IMR-90 (cell line): Measurements from ENCODE around the gene DNMT3B. TPM values are rescaled to one million over a fixed set of nuclear protein-coding genes. Genes with fewer than 3 reads are reported as not detected.

Experiments used
- ATAC-seq: fragments of 200-7000 bp; cut with Tn5 transposase; 2 replicates; pipeline ENCODE4 v1.9.1; 2020; ENCODE audit warnings: low read depth, mild to moderate bottlenecking, moderate library complexity
- BruUV-seq: library from RNA; stranded (reverse); fragments of 400-500 nt; replicated peaks from 2 replicates; lab custom pipeline; 2021; lab: Mats Ljungman, UMichigan
- CTCF ChIA-PET: fragments of 300-600 bp; formaldehyde crosslinking; extraction: SDS; loops from one replicate; lab custom pipeline; 2021; ENCODE audit warnings: antibody characterized with exemption; lab: Yijun Ruan, JAX
- POLR2A ChIA-PET: fragments of 300-600 bp; sonication (Branson Sonifier 250); formaldehyde crosslinking; loops from one replicate; lab custom pipeline; 2022; ENCODE audit warnings: antibody characterized with exemption; ENCODE audit not compliant: unreplicated experiment; lab: Charles Lee
- DNase-seq: peaks from one replicate; pipeline ENCODE4 v3.0.0; 2013
- H2AFZ ChIP-seq: replicated peaks from 2 replicates; pipeline ENCODE3; 2013; ENCODE audit warnings: low read length, mild to moderate bottlenecking; ENCODE audit not compliant: poor library complexity
- H2AK5ac ChIP-seq: 2 replicates; pipeline ENCODE4 v1.6.1; 2013; ENCODE audit warnings: low read depth, low read length, inconsistent platforms
- H2AK9ac ChIP-seq: replicated peaks from 2 replicates; pipeline ENCODE3; 2013; ENCODE audit warnings: mild to moderate bottlenecking, low read depth, low read length, moderate library complexity; ENCODE audit not compliant: poor library complexity
- H2BK120ac ChIP-seq: 2 replicates; pipeline ENCODE4 v1.6.1; 2013; ENCODE audit warnings: low read depth, low read length, inconsistent platforms
- H2BK15ac ChIP-seq: 3 replicates; pipeline ENCODE4 v1.6.1; 2013; ENCODE audit warnings: low read depth, low read length, inconsistent platforms
- H2BK20ac ChIP-seq: 2 replicates; pipeline ENCODE4 v1.6.1; 2013; ENCODE audit warnings: low read depth, mild to moderate bottlenecking, inconsistent platforms, low read length, moderate library complexity
- H2BK5ac ChIP-seq: 2 replicates; pipeline ENCODE4 v1.6.1; 2013; ENCODE audit warnings: mild to moderate bottlenecking, low read depth, low read length, inconsistent platforms; ENCODE audit not compliant: poor library complexity, severe bottlenecking
- H3K14ac ChIP-seq: replicated peaks from 2 replicates; pipeline ENCODE4 v1.6.1; 2013; ENCODE audit warnings: low read depth, low read length, inconsistent platforms
- H3K18ac ChIP-seq: 2 replicates; pipeline ENCODE4 v1.6.1; 2013; ENCODE audit warnings: low read depth, low read length, control low read depth
- H3K23ac ChIP-seq: 2 replicates; pipeline ENCODE4 v1.6.1; 2013; ENCODE audit warnings: low read depth, low read length, inconsistent platforms
- H3K27ac ChIP-seq: 2 replicates; pipeline ENCODE4 v1.5.1; 2013; ENCODE audit warnings: mild to moderate bottlenecking, control low read depth, low read length; ENCODE audit not compliant: insufficient read depth
- H3K27me3 ChIP-seq: 2 replicates; pipeline ENCODE4 v1.6.1; 2013; ENCODE audit warnings: low read length; ENCODE audit not compliant: control insufficient read depth, insufficient read depth
- H3K36me3 ChIP-seq: 2 replicates; pipeline ENCODE4 v1.6.1; 2013; ENCODE audit warnings: low read length, mixed read lengths; ENCODE audit not compliant: control insufficient read depth, insufficient read depth
- H3K4ac ChIP-seq: 2 replicates; pipeline ENCODE4 v1.6.1; 2013; ENCODE audit warnings: low read depth, low read length, inconsistent platforms
- H3K4me1 ChIP-seq: 2 replicates; pipeline ENCODE4 v1.6.1; 2013; ENCODE audit warnings: low read length, mixed read lengths; ENCODE audit not compliant: control insufficient read depth, insufficient read depth
- H3K4me2 ChIP-seq: 2 replicates; pipeline ENCODE4 v1.6.1; 2013; ENCODE audit warnings: low read depth, mild to moderate bottlenecking, control low read depth, low read length, moderate library complexity
- H3K4me3 ChIP-seq: 2 replicates; pipeline ENCODE4 v1.5.1; 2013; ENCODE audit warnings: low read depth, mild to moderate bottlenecking, control low read depth, low read length, moderate library complexity; ENCODE audit not compliant: insufficient read depth
- H3K56ac ChIP-seq: 2 replicates; pipeline ENCODE4 v1.6.1; 2013; ENCODE audit warnings: low read length, inconsistent platforms; ENCODE audit not compliant: insufficient read depth; ENCODE audit errors: extremely low read depth
- H3K79me1 ChIP-seq, 2 experiments: 2 replicates each; pipeline ENCODE4 v1.6.1; 2013; ENCODE audit warnings: low read length in 2 of 2, inconsistent platforms in 1 of 2, low read depth in 1 of 2
- H3K9ac ChIP-seq: 2 replicates; pipeline ENCODE4 v1.6.1; 2013; ENCODE audit warnings: low read depth, low read length, control low read depth
- H3K9me1 ChIP-seq: 2 replicates; pipeline ENCODE4 v1.6.1; 2013; ENCODE audit warnings: low read length, inconsistent platforms; ENCODE audit not compliant: insufficient read depth
- H3K9me3 ChIP-seq: 2 replicates; pipeline ENCODE4 v1.6.1; 2013; ENCODE audit warnings: low read length; ENCODE audit not compliant: control insufficient read depth, insufficient read depth
- H4K20me1 ChIP-seq: 2 replicates; pipeline ENCODE4 v1.6.1; 2013; ENCODE audit warnings: low read length, inconsistent platforms; ENCODE audit not compliant: insufficient read depth
- H4K5ac ChIP-seq: 2 replicates; pipeline ENCODE4 v1.6.1; 2013; ENCODE audit warnings: mild to moderate bottlenecking, low read depth, low read length, control low read depth
- H4K8ac ChIP-seq, 2 experiments: 2 replicates each; pipeline ENCODE4 v1.6.1; 2013; ENCODE audit warnings: low read depth in 2 of 2, low read length in 2 of 2, control low read depth in 1 of 2, inconsistent platforms in 1 of 2
- H4K91ac ChIP-seq: 2 replicates; pipeline ENCODE4 v1.6.1; 2013; ENCODE audit warnings: low read depth, low read length, inconsistent platforms; ENCODE audit not compliant: insufficient read depth
- BHLHE40 ChIP-seq: fragments of 150-350 bp; IDR thresholded peaks from 2 replicates; pipeline ENCODE4 v1.6.1; 2016; ENCODE audit warnings: mild to moderate bottlenecking, low read depth, low read length
- CEBPB ChIP-seq: IDR thresholded peaks from 2 replicates; pipeline ENCODE4 v1.6.1; 2012; ENCODE audit warnings: low read depth, low read length, improper control_type of control experiment
- CHD1 ChIP-seq: IDR thresholded peaks from 2 replicates; pipeline ENCODE4 v1.6.1; 2012; ENCODE audit warnings: low read depth, low read length, improper control_type of control experiment
- ELK1 ChIP-seq: fragments of 150-350 bp; IDR thresholded peaks from 2 replicates; pipeline ENCODE4 v1.6.1; 2016; ENCODE audit warnings: low read depth, mild to moderate bottlenecking, low read length, moderate library complexity, borderline replicate concordance
- MAFK ChIP-seq: IDR thresholded peaks from 2 replicates; pipeline ENCODE4 v1.6.1; 2012; ENCODE audit warnings: low read depth, low read length, improper control_type of control experiment
- MAZ ChIP-seq: IDR thresholded peaks from 2 replicates; pipeline ENCODE4 v1.6.1; 2012; ENCODE audit warnings: low read depth, mild to moderate bottlenecking, low read length, improper control_type of control experiment, moderate library complexity, borderline replicate concordance
- MXI1 ChIP-seq: IDR thresholded peaks from 2 replicates; pipeline ENCODE4 v1.6.1; 2012; ENCODE audit warnings: low read depth, mild to moderate bottlenecking, low read length, moderate library complexity, borderline replicate concordance
- NFE2L2 ChIP-seq: fragments of 150-350 bp; IDR thresholded peaks from 2 replicates; pipeline ENCODE4 v1.6.1; 2016; ENCODE audit warnings: low read depth, mild to moderate bottlenecking, low read length
- POLR2A ChIP-seq: IDR thresholded peaks from 2 replicates; pipeline ENCODE4 v1.6.1; 2012; ENCODE audit warnings: mild to moderate bottlenecking, low read depth, low read length
- RAD21 ChIP-seq: IDR thresholded peaks from 2 replicates; pipeline ENCODE4 v1.6.1; 2012; ENCODE audit warnings: low read length, improper control_type of control experiment
- RCOR1 ChIP-seq: IDR thresholded peaks from 2 replicates; pipeline ENCODE4 v1.6.1; 2012; ENCODE audit warnings: mild to moderate bottlenecking, low read length, improper control_type of control experiment; ENCODE audit not compliant: insufficient replicate concordance
- RFX5 ChIP-seq: IDR thresholded peaks from 2 replicates; pipeline ENCODE4 v1.8.0; 2012; ENCODE audit warnings: low read depth, mild to moderate bottlenecking, low read length, moderate library complexity
- SMC3 ChIP-seq: fragments of 150-350 bp; IDR thresholded peaks from 2 replicates; pipeline ENCODE4 v1.6.1; 2016; ENCODE audit warnings: low read depth, mild to moderate bottlenecking, antibody characterized with exemption, low read length, moderate library complexity
- USF2 ChIP-seq: fragments of 150-350 bp; IDR thresholded peaks from 2 replicates; pipeline ENCODE4 v1.6.1; 2017; ENCODE audit warnings: mild to moderate bottlenecking, antibody characterized with exemption, low read length, low read depth
- WGBS, 2 experiments: methylation state at CpG; one replicate each; pipeline versions ENCODE4 v1.1.5 to v1.1.7; 2013; ENCODE audit warnings: missing lambda C conversion rate in 2 of 2; ENCODE audit not compliant: insufficient read length in 1 of 2; ENCODE audit errors: extremely low coverage in 2 of 2; 5-methylcytosine and 5-hydroxymethylcytosine counted together
- dilution Hi-C: fragments of 300-500 bp; cut with HindIII; formaldehyde crosslinking; loops from one replicate; pipeline ENCODE4 v1.14.3; 2018; ENCODE audit warnings: low sequenced_read_pairs; ENCODE audit not compliant: unreplicated experiment
- in situ Hi-C: fragments of 300-500 bp; cut with MboI; formaldehyde crosslinking; loops from 3 replicates; pipeline ENCODE4 v1.14.3; 2019; ENCODE audit warnings: low sequenced_read_pairs, inconsistent platforms, mixed read lengths
- intact Hi-C: fragments of 100-400 bp; cut with micrococcal nuclease; formaldehyde crosslinking; loops from 2 replicates; pipeline ENCODE4 v1.10.0; 2022
- polyA plus RNA-seq, 3 experiments: library from polyadenylated mRNA; depleted of rRNA; stranded (reverse); fragments of >200 nt; gene quantifications; 2 replicates each; pipeline ENCODE4 v1.2.3, GENCODE V29; 2012; ENCODE audit warnings: low replicate concordance in 1 of 3
- total RNA-seq: library from RNA; depleted of rRNA; stranded (reverse); fragments of >200 nt; gene quantifications from 2 replicates; pipeline ENCODE4 v1.2.3, GENCODE V29; 2012
- TF ChIP-seq, protein P1 (sequence below): conservative IDR thresholded peaks from 2 replicates; pipeline ENCODE4 v1.5.1; 2012; ENCODE audit warnings: mild to moderate bottlenecking, low read depth, low read length, improper control_type of control experiment

Gene DNMT3B
- total and polyA plus RNA-seq, 2 of the 4 experiments (the other 2 are of a cell fraction): 1.3 to 1.9 TPM

- Histone ChIP-seq H3K18ac (no peak overlapping the region), H3K27me3 (no peaks in the 10 kb centered on the region), H3K4me2 (no peak overlapping the region), H3K36me3 (peaks cover 45% of the 10 kb centered on the region), H3K9ac (no peak overlapping the region), H3K9me1 (peaks cover 8% of the 10 kb centered on the region; the same call in 1 of the 2 replicates), H3K9me3 (no peaks in the 10 kb centered on the region), H2BK120ac (no peak overlapping the region), H2AK9ac (no peak overlapping the region), H3K4me3 (no peak overlapping the region), H3K23ac (no peak overlapping the region), H2BK5ac (no peak overlapping the region), H2BK20ac (no peak overlapping the region), H3K27ac (no peak overlapping the region), H2BK15ac (no peak overlapping the region), H2AFZ (no peak overlapping the region), H3K14ac (no peak overlapping the region), H2AK5ac (no peak overlapping the region), H3K4me1 (peaks cover 3% of the 10 kb centered on the region; the same call in 1 of the 2 replicates), H4K91ac (no peak overlapping the region), H3K4ac (no peak overlapping the region), H4K20me1 (peaks cover 58% of the 10 kb centered on the region), H4K5ac (no peak overlapping the region), H4K8ac (no peak overlapping the region), H3K56ac (no peak overlapping the region), H3K79me1 (peaks cover 45 to 90% of the 10 kb centered on the region in 2 experiments)
- TF ChIP-seq CEBPB (no peak), RFX5 (no peak), POLR2A (no peak), BHLHE40 (no peak), SMC3 (no peak), ELK1 (no peak), CHD1 (no peak), RAD21 (no peak), USF2 (no peak), NFE2L2 (no peak), RCOR1 (no peak), MAFK (no peak), MAZ (no peak), MXI1 (no peak)
- TF ChIP-seq, protein P1, sequence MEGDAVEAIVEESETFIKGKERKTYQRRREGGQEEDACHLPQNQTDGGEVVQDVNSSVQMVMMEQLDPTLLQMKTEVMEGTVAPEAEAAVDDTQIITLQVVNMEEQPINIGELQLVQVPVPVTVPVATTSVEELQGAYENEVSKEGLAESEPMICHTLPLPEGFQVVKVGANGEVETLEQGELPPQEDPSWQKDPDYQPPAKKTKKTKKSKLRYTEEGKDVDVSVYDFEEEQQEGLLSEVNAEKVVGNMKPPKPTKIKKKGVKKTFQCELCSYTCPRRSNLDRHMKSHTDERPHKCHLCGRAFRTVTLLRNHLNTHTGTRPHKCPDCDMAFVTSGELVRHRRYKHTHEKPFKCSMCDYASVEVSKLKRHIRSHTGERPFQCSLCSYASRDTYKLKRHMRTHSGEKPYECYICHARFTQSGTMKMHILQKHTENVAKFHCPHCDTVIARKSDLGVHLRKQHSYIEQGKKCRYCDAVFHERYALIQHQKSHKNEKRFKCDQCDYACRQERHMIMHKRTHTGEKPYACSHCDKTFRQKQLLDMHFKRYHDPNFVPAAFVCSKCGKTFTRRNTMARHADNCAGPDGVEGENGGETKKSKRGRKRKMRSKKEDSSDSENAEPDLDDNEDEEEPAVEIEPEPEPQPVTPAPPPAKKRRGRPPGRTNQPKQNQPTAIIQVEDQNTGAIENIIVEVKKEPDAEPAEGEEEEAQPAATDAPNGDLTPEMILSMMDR: no peak
- dilution Hi-C loops (no loop called here), intact Hi-C loops (no loop called here), in situ Hi-C loops (no loop called here)
- 100% methylated on average over 3 of the region's 8 CpGs; no CpG with 5 or more reads in 1 of the 2 experiments for WGBS, 2 experiments
- CTCF ChIA-PET: interaction anchor here (0.7 kb wide), 1 partner anchor 165 kb away, joined by 9 read pairs; the partner anchor contains the start of gene BPIFB2
- ATAC-seq (no peak), DNase-seq (no peak)
- POLR2A ChIA-PET: no interaction called here
- BruUV-seq: no TSS peak
Observed at GRCh38 chr20:32842688-32843524, 80.7 kb downstream of the DNMT3B start.
